Endothelial cell of umbilical vein (primary cell): ENCODE results near the gene SCGB1C1. TPM values are rescaled to one million over a fixed set of nuclear protein-coding genes. Genes with fewer than 3 reads are reported as not detected.

ENCODE experiments used
- BruUV-seq: library from RNA; stranded (reverse); fragments of 400-500 nt; replicated peaks from 2 replicates; lab custom pipeline; 2021; lab: Mats Ljungman, UMichigan
- CTCF ChIA-PET: fragments of 300-600, 350-600 bp; sonication (Branson Sonifier 250); formaldehyde crosslinking; loops from one replicate; lab custom pipeline; 2021; ENCODE audit warnings: antibody characterized with exemption, inconsistent platforms; lab: Charles Lee
- POLR2A ChIA-PET: fragments of 300-600, 350-600 bp; sonication (Branson Sonifier 250); formaldehyde crosslinking; loops from one replicate; lab custom pipeline; 2021; ENCODE audit warnings: antibody characterized with exemption, inconsistent platforms; lab: Charles Lee
- DNase-seq: peaks from one replicate; pipeline ENCODE4 v3.0.0-alpha.2; 2011; ENCODE audit warnings: low read depth, low spot score
- FAIRE-seq: peaks from 2 replicates; lab custom pipeline; 2011; peaks lifted over from hg19 to GRCh38; lab: Jason Lieb, UNC
- H2AFZ ChIP-seq: 2 replicates; pipeline ENCODE4 v1.6.0; 2012; ENCODE audit warnings: low read depth, low read length, control low read depth, inconsistent platforms
- H3K27ac ChIP-seq: 2 replicates; pipeline ENCODE4 v1.5.1; 2011; ENCODE audit warnings: low read depth, mild to moderate bottlenecking, control low read depth, low read length, moderate library complexity; ENCODE audit not compliant: insufficient read depth
- H3K27me3 ChIP-seq, 2 experiments: 2 replicates each; pipeline versions ENCODE4 v1.6.0 to v1.6.1; 2011; ENCODE audit warnings: low read length in 2 of 2, mixed read lengths in 1 of 2; ENCODE audit not compliant: control insufficient read depth in 2 of 2, insufficient read depth in 2 of 2
- H3K36me3 ChIP-seq, 2 experiments: 2 replicates in 1 of 2; 3 replicates in 1 of 2; pipeline ENCODE4 v1.5.1; 2011; ENCODE audit warnings: low read length in 2 of 2, mild to moderate bottlenecking in 1 of 2, moderate library complexity in 1 of 2; ENCODE audit not compliant: control insufficient read depth in 2 of 2, insufficient read depth in 2 of 2; ENCODE audit errors: extremely low read depth in 1 of 2
- H3K4me1 ChIP-seq: 3 replicates; pipeline ENCODE4 v1.5.1; 2011; ENCODE audit warnings: mild to moderate bottlenecking, low read length; ENCODE audit not compliant: control insufficient read depth, insufficient read depth; ENCODE audit errors: extremely low read depth
- H3K4me2 ChIP-seq: 2 replicates; pipeline ENCODE4 v1.6.1; 2011; ENCODE audit warnings: low read length, control low read depth, mixed read lengths; ENCODE audit not compliant: insufficient read depth
- H3K4me3 ChIP-seq, 3 experiments: fragments of 200-600 bp in 1 of 3; sonication (generic), shearing (Covaris generic) in 1 of 3; replicated peaks in 1 of 3; 2 replicates each; pipeline ENCODE4 v1.5.1; 2011 to 2016; ENCODE audit warnings: control low read depth in 3 of 3, low read length in 3 of 3, mild to moderate bottlenecking in 2 of 3, inconsistent platforms in 1 of 3, low read depth in 1 of 3, moderate library complexity in 1 of 3; ENCODE audit not compliant: insufficient read depth in 1 of 3
- H3K79me2 ChIP-seq: 2 replicates; pipeline ENCODE4 v1.6.0; 2012; ENCODE audit warnings: low read length, inconsistent platforms; ENCODE audit not compliant: control insufficient read depth, insufficient read depth
- H3K9ac ChIP-seq: replicated peaks from 2 replicates; pipeline ENCODE3; 2011; ENCODE audit warnings: low read length, control low read depth; ENCODE audit not compliant: insufficient read depth; ENCODE audit errors: extremely low read depth
- H3K9me1 ChIP-seq: replicated peaks from 3 replicates; pipeline ENCODE4 v1.6.0; 2011; ENCODE audit warnings: mild to moderate bottlenecking, low read length; ENCODE audit not compliant: control insufficient read depth, insufficient read depth; ENCODE audit errors: extremely low read depth
- H3K9me3 ChIP-seq: replicated peaks from 2 replicates; pipeline ENCODE4 v1.5.1; 2012; ENCODE audit warnings: low read length, inconsistent platforms; ENCODE audit not compliant: control insufficient read depth, insufficient read depth
- H4K20me1 ChIP-seq: replicated peaks from 2 replicates; pipeline ENCODE3; 2011; ENCODE audit warnings: mild to moderate bottlenecking, low read length; ENCODE audit not compliant: control insufficient read depth, insufficient read depth; ENCODE audit errors: extremely low read depth
- CTCF ChIP-seq, 2 donors: IDR thresholded peaks; 1 replicate in 1 of 2; 2 replicates in 1 of 2; pipeline ENCODE4 v1.5.1; 2011; ENCODE audit warnings: low read length in 2 of 2, mild to moderate bottlenecking in 2 of 2, moderate library complexity in 2 of 2, control low read depth in 1 of 2, inconsistent platforms in 1 of 2, low read depth in 1 of 2; ENCODE audit not compliant: insufficient read depth in 1 of 2; ENCODE audit errors: extremely low read depth in 1 of 2
- EZH2 ChIP-seq: IDR thresholded peaks from 2 replicates; pipeline ENCODE4 v1.6.1; 2012; ENCODE audit warnings: borderline replicate concordance, low read depth, mild to moderate bottlenecking, moderate library complexity, low read length, inconsistent platforms; ENCODE audit not compliant: severe bottlenecking
- FOS ChIP-seq: IDR thresholded peaks from 2 replicates; pipeline ENCODE4 v1.6.1; 2011; ENCODE audit warnings: mild to moderate bottlenecking, low read length, moderate library complexity, borderline replicate concordance; ENCODE audit not compliant: insufficient read depth
- GATA2 ChIP-seq: IDR thresholded peaks from 2 replicates; pipeline ENCODE4 v1.7.0; 2011; ENCODE audit warnings: low read depth, mild to moderate bottlenecking, moderate library complexity, mixed read lengths, low read length; ENCODE audit not compliant: insufficient read length, insufficient read depth
- JUN ChIP-seq: IDR thresholded peaks from 2 replicates; pipeline ENCODE4 v1.6.1; 2011; ENCODE audit warnings: borderline replicate concordance, low read depth; ENCODE audit not compliant: insufficient read length, insufficient read depth
- MAX ChIP-seq: IDR thresholded peaks from 2 replicates; pipeline ENCODE4 v1.6.1; 2011; ENCODE audit not compliant: insufficient read depth, insufficient read length
- MYC ChIP-seq: IDR thresholded peaks from one replicate; pipeline ENCODE4 v1.6.1; 2011; ENCODE audit warnings: mild to moderate bottlenecking, low read depth, low read length
- POLR2A ChIP-seq: IDR thresholded peaks from 2 replicates; pipeline ENCODE4 v1.6.1; 2012; ENCODE audit warnings: low read depth, mild to moderate bottlenecking, control low read depth, low read length
- POLR2AphosphoS5 ChIP-seq: IDR thresholded peaks from 2 replicates; pipeline ENCODE4 v1.6.1; 2012; ENCODE audit warnings: low read depth, mild to moderate bottlenecking, control low read depth, low read length, moderate library complexity; ENCODE audit not compliant: insufficient read depth
- dilution Hi-C: fragments of 300-500 bp; cut with MboI; formaldehyde crosslinking; loops from one replicate; pipeline ENCODE4 v1.15.0; 2019; ENCODE audit warnings: low sequenced_read_pairs; ENCODE audit not compliant: extremely low pct_ligation_motif_present
- intact Hi-C: fragments of 100-400 bp; cut with micrococcal nuclease; formaldehyde crosslinking; loops from one replicate; pipeline ENCODE4 v1.10.0; 2022
- polyA plus RNA-seq, 4 experiments: library from polyadenylated mRNA; depleted of rRNA in 3 of 4; stranded (reverse) in 3 of 4; unstranded in 1 of 4; fragments of >200 nt; gene quantifications; 2 replicates each; pipeline versions ENCODE4 v1.2.1 to v1.2.3, GENCODE V29; 2011 to 2012; ENCODE audit warnings: missing spikeins in 1 of 4
- total RNA-seq: library from RNA; stranded (reverse); gene quantifications from 2 replicates; pipeline ENCODE4 v1.2.3, GENCODE V29; 2021

Gene SCGB1C1
- total and polyA plus RNA-seq, 2 donors (not counting 3 experiments of a cell fraction or from before 2014, with no cell fraction given) = not detected

GRCh38 chr11:202490-202889 is 9.6 kb downstream of the SCGB1C1 start:
- intact Hi-C loops (no loop called here), dilution Hi-C loops (no loop called here)
- no peaks in the 10 kb centered on the region for H3K9me1 ChIP-seq
- ChIA-PET CTCF (no interaction called here), POLR2A (no interaction called here)
- no peak overlapping the region for H2AFZ ChIP-seq
- no peak for FAIRE-seq
- no peak for TF ChIP-seq GATA2
- TF ChIP-seq EZH2 = no peak
- TF ChIP-seq JUN = no peak
- TF ChIP-seq MAX = no peak
- no peak for TF ChIP-seq POLR2AphosphoS5
- no peak for TF ChIP-seq POLR2A
- TF ChIP-seq FOS = no peak
- TF ChIP-seq CTCF (IDR thresholded peaks at IDR 0.05; ENCODE audit: extremely low read depth in 1 of 2, insufficient read depth in 1 of 2, low read depth in 1 of 2, low read length in 2 of 2) = no peak
- no peak for TF ChIP-seq MYC
- H4K20me1 ChIP-seq = no peaks in the 10 kb centered on the region
- H3K27ac ChIP-seq = no peak overlapping the region
- no peaks in the 10 kb centered on the region for H3K9me3 ChIP-seq
- H3K4me1 ChIP-seq = peaks cover 7% of the 10 kb centered on the region
- no peak overlapping the region for H3K9ac ChIP-seq
- no peaks in the 10 kb centered on the region for H3K27me3 ChIP-seq
- no peak overlapping the region for H3K4me2 ChIP-seq
- DNase-seq = no peak
- H3K4me3 ChIP-seq = no peak overlapping the region
- no TSS peak for BruUV-seq
- H3K36me3 ChIP-seq = peaks cover 0 to 18% of the 10 kb centered on the region in 2 experiments
- H3K79me2 ChIP-seq = peaks cover 20% of the 10 kb centered on the region
